Measurements from ENCODE around the gene ITPR2.
"Not testable (repeated sequence)": the region's sequence is repeated elsewhere in the genome, so short reads cannot be mapped to it uniquely, and the experiment has no call there.

ITPR2 gene

GRCh38 chr12:26848156-26848825 lies 15.3 kb upstream of the ITPR2 start:
- no peak for DNase-seq (ENCODE audit: low spot score)

- no peak for DNase-seq (ENCODE audit: low spot score)
These were observed 14.4 kb upstream of the ITPR2 start for GRCh38 chr12:26847431-26847830.

DNA sequence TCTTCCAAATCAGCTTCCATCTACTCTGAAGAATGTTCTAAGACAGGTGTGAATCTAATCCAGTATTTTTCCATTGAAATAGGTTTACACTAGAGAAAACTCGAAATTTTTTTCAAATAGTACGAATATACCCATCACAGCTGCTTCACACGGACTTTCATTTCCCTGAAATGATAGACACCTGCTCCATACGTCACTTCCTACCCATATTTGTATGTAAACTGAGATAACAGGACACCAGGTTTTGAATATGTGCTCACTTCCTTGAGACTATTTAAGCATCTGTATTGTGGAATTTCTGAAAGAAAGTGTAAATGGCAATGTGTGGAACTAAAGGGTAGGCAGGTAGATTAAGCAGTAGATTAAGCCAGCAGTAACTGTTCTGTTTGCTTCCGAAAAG lies 13.4 kb upstream of the ITPR2 start:
- DNase-seq (ENCODE audit: low spot score) = no peak

DNA sequence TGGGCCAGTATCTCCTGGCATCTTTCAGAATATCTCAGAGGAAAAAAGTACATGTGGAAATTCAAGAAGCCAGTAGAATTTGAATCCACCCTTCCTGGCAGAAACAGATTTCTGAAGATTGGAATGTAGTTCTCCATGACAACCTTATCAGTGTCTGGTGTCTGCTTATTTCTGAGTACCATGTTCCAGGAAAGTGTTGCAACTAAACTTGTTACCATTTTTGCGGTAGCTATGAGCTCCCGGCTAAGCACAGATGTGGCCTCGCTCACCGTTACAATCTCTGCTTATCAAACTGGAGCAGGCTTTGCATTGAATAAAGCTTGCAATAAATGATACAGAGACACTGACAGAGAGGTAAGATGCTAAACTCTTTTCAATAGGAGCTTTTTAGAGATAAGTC lies 13.0 kb upstream of the ITPR2 start:
- DNase-seq (ENCODE audit: low spot score) = no peak

DNA sequence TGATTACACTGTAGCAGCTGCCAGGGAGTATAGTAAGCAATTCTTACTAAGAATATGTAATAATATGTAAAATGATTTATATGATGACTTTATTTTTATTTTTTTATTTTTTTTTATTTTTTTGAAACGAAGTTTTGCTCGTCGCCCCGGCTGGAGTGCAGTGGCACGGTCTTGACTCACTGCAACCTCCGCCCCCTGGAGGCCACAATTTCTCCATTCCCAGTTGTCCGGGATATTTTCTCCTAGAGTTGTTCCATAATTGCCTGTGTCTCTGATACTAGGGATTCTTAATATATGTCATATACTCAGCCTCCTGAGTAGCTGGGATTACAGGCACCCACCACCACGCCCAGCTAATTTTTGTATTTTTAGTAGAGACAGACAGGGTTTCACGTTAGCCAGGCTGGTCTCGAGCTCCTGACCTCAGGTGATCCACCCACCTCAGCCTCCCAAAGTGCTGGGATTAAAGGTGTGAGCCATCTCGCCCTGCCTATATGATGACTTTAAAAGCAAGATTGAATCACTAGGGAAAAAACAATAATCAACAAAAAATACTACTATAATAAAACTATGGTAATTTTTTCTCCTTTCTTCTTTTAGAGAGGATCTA lies 12.2 kb upstream of the ITPR2 start:
- DNase-seq (ENCODE audit: low spot score) = peak; percentile 40

DNA sequence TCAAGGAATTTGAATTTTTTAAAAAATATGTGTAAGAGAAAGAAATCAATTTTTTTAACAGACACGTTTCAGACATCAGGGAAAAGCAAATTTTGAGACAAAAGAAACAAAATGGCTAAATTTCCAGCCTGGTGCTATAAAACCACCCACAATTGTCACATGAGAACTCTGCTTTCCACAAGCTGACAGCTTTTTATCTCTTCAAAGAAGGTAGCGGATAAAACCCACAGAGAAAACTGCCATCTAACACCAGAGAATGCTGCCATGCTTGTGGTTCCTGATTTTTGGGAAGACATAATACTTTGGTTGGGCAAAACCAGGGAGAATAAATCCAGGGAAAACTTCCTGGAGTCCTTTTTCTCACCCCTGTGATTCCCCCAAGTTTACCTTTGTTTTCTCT lies 10.3 kb upstream of the ITPR2 start:
- DNase-seq (ENCODE audit: low spot score) = no peak

DNA sequence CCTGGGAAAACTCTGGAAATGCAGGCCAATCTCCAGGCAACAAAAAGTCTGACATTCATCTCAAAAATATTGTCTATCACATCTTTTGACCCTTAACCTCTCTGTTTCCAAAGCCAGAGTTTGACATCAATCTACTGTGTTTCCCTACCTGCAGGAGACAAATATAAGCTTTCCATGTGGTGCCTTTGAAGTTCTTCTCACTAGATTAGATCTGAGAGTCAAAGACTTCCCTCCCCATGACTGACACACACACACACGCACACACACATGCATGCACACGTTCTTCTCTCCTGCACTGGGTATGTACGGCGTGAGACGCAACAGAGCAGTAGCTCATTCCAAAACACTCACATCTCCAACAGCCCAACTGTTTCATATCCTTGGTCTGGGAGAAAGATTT lies 8.1 kb upstream of the ITPR2 start:
- no peak for DNase-seq (ENCODE audit: low spot score)

- DNase-seq (ENCODE audit: low spot score) = no peak
These were observed 6.5 kb upstream of the ITPR2 start for GRCh38 chr12:26839512-26839911.

DNA sequence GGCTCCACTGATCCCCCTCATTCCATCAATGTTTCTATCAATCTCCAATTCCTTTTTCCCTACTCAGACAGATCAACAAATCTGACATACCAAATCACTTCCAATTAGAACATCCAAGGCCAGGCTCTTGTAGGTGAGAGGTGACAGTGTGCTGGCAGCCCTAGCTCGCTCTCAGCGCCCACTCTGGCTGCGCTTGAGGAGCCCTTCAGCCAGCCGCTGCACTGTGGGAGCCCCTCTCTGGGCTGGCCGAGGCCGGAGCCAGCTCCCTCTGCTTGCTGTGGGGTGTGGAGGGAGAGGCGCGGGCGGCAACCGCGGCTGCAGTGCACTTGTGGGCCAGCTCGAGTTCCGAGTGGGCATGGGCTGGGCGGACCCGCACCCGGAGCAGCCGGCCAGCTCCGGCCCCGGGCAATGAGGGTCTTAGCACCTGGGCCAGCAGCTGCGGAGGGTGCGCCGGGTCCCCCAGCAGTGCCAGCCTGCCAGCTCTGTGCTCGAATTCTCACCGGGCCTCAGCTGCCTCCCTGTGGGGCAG lies 6.0 kb upstream of the ITPR2 start:
- no peak for DNase-seq (ENCODE audit: low spot score)

DNA sequence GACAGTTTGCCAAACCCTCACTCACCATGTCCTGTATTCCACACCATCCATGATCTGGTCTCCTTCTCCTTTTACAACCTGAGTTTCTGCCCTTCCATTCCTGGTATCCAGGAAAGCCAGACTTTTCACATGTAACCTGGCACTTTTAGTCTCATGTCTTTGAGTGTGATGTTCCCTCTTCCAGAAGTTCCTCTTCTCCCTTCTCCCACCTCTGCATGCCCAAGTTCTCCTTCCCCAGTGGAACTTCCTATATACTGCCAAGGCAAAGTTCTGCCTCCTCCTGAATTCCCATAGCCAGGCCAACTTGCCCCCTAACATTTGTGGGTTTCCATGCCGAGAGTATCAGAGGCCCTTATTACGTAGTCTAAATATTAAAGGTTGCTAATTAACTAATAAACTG lies 3.2 kb upstream of the ITPR2 start:
- DNase-seq (ENCODE audit: low spot score) = no peak

- DNase-seq (ENCODE audit: low spot score) = not testable (repeated sequence)
These were observed 1.6 kb upstream of the ITPR2 start for GRCh38 chr12:26834503-26835060.

- DNase-seq (ENCODE audit: low spot score) = no peak
These were observed 923 bp upstream of the ITPR2 start for GRCh38 chr12:26833743-26834490.

- DNase-seq (ENCODE audit: low spot score) = peak; percentile 81
These were observed 808 bp downstream of the ITPR2 start for GRCh38 chr12:26831951-26832821.

GRCh38 chr12:26830783-26831551 lies 2.0 kb downstream of the ITPR2 start:
- DNase-seq (ENCODE audit: low spot score) = peak; percentile 35

DNA sequence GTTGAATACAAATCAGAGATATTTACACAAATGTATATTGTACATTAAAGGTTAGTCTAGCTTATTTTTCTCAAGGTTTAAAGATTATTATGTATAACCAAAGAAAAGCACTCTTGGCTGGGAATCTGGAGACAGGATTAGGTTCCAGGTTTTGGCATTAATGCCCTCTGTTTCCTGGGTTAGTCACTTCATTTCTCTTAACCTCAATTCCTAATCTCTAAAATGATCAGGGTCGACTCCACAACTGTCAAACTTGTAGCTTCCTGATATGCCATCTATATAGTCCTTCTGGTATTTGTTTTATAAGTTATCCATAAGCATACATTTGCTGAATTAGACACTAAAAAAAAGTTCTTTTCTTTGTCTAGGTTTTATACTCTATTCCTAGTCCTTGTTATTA lies 2.6 kb downstream of the ITPR2 start:
- DNase-seq (ENCODE audit: low spot score) = no peak

- no peak for DNase-seq (ENCODE audit: low spot score)
These were observed 4.5 kb downstream of the ITPR2 start for GRCh38 chr12:26828280-26829073.

DNA sequence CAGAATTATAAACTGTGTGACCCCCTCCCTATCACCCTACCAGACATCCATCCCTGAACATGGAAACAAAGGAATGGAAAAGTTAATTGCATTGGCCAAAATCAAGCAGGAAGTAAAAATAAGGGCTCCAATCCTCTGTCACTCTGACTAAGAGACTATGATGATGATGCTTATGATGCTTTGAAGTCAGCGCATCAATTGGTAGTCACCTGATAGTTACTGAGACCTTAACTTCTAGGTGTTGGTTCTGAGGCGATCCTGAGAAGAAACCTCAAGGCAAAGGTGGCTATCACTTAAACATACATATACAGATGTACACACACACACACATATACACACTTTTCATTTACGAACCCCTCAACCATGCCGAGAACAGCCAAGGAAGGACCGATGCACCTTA lies 6.6 kb downstream of the ITPR2 start:
- no peak for DNase-seq (ENCODE audit: low spot score)

GRCh38 chr12:26825459-26826016 lies 7.5 kb downstream of the ITPR2 start:
- DNase-seq (ENCODE audit: low spot score) = no peak

DNA sequence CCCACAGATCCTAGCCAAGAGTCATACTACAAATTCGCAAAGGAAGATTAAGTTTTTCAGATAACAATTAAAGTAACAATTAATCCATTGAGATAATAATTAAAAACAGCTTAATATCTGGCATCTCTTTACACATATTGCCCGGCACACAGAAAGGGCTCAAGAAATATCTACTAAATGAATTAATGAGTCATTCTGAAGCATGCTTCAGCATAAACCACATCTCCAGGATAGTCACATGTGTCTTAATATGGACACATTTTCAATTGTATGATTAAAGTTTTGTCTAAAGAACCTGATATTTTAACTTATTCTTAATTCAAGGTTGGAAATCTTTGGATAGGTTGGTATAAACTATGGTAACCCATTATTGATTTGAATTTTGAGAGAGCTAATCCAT lies 9.6 kb downstream of the ITPR2 start:
- DNase-seq (ENCODE audit: low spot score) = no peak

DNA sequence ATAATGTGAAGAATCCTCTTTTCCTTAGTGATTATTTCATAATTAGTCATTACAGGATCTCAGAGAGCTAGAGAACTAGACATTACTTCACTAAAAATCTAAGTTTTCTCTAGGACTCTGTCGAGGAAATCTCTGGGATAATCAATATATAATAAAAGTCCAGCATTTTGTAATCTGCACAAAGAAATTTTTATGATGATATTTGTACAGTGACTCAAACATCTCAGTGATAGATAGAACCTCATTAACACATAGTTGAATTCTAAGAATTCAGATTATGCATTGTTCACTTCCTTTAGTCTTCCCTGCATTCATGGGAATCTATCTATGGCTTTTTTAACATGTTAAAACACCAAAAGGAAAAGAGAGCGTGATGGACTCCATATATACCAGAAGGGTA lies 11.0 kb downstream of the ITPR2 start:
- no peak for DNase-seq (ENCODE audit: low spot score)

Data from Ammon's horn (tissue), 1 donor.